Activated T-helper 1 cell treated with anti-CD3 and anti-CD28 coated beads, Interleukin-2, amount 50 U/mL, for 16 hours (primary cell): ENCODE measurements around the gene IFITM1.
"Not testable (repeated sequence)": the region's sequence is repeated elsewhere in the genome, so short reads cannot be mapped to it uniquely, and the experiment has no call there.

Source experiments
- DNase-seq, 2 donors: peaks; one replicate each; pipeline ENCODE4 v3.0.0-alpha.2; 2020; ENCODE audit warnings: low read depth in 1 of 2, low spot score in 1 of 2

The IFITM1 gene

GRCh38 chr11:325796-326591, 12.2 kb downstream of the IFITM1 start:
- no peak for DNase-seq

- no peak for DNase-seq
Observed at GRCh38 chr11:326592-326841, 12.7 kb downstream of the IFITM1 start.

GRCh38 chr11:326842-327580, 13.2 kb downstream of the IFITM1 start:
- DNase-seq, result no peak

GRCh38 chr11:327581-327923, 13.7 kb downstream of the IFITM1 start:
- DNase-seq, result no peak

GRCh38 chr11:328012-328411, 14.2 kb downstream of the IFITM1 start:
- no peak for DNase-seq

- DNase-seq, result not testable (repeated sequence)
Observed at GRCh38 chr11:328516-329100, 14.8 kb downstream of the IFITM1 start.

- DNase-seq, result no peak
Observed at GRCh38 chr11:329886-330253, 16.0 kb downstream of the IFITM1 start.

GRCh38 chr11:330307-330693, 16.5 kb downstream of the IFITM1 start:
- no peak for DNase-seq

GRCh38 chr11:330694-331357, 17.0 kb downstream of the IFITM1 start:
- DNase-seq, result no peak

GRCh38 chr11:331358-332060, 17.7 kb downstream of the IFITM1 start:
- no peak for DNase-seq

- no peak for DNase-seq
Observed at GRCh38 chr11:332651-333480, 19.0 kb downstream of the IFITM1 start.

- DNase-seq, result not testable (repeated sequence)
Observed at GRCh38 chr11:333616-334263, 19.9 kb downstream of the IFITM1 start.

- DNase-seq, result no peak
Observed at GRCh38 chr11:334264-334994, 20.6 kb downstream of the IFITM1 start.

- no peak for DNase-seq
Observed at GRCh38 chr11:335779-336658, 22.2 kb downstream of the IFITM1 start.

GRCh38 chr11:336659-337198, 22.9 kb downstream of the IFITM1 start:
- DNase-seq, result no peak

GRCh38 chr11:337711-338110, 23.9 kb downstream of the IFITM1 start:
- no peak for DNase-seq

- no peak for DNase-seq
Observed at GRCh38 chr11:339963-340362, 26.1 kb downstream of the IFITM1 start.
